HEK293T (cell line): ENCODE results near the gene MIPOL1.

Experiments used
- CTCF ChIA-PET: fragments of 350-600 bp; formaldehyde crosslinking; extraction: SDS; loops from one replicate; lab custom pipeline; 2021; ENCODE audit warnings: antibody characterized with exemption, inconsistent platforms; lab: Yijun Ruan, JAX
- POLR2A ChIA-PET: fragments of 350-600 bp; formaldehyde crosslinking; extraction: SDS; loops from one replicate; lab custom pipeline; 2020; ENCODE audit warnings: antibody characterized with exemption, inconsistent platforms; lab: Yijun Ruan, JAX
- DNase-seq: peaks from one replicate; pipeline ENCODE4 v3.0.0; 2012; ENCODE audit warnings: mixed read lengths; ENCODE audit errors: extremely low spot score
- ARNT ChIP-seq: fragments of 450-650 bp; IDR thresholded peaks from 2 replicates; pipeline ENCODE4 v1.6.1; 2017; ENCODE audit warnings: mild to moderate bottlenecking
- BHLHE40 ChIP-seq: fragments of 450-650 bp; IDR thresholded peaks from 2 replicates; pipeline ENCODE4 v1.6.1; 2016; ENCODE audit warnings: mild to moderate bottlenecking, moderate library complexity, borderline replicate concordance
- CTBP1 ChIP-seq: fragments of 450-650 bp; IDR thresholded peaks from 2 replicates; pipeline ENCODE4 v1.6.1; 2016; ENCODE audit warnings: borderline replicate concordance
- ELF4 ChIP-seq: fragments of 450-650 bp; IDR thresholded peaks from 2 replicates; pipeline ENCODE4 v1.6.1; 2017; ENCODE audit warnings: antibody characterized with exemption
- FOXA1 ChIP-seq: fragments of 450-650 bp; IDR thresholded peaks from 2 replicates; pipeline ENCODE4 v1.6.1; 2016; ENCODE audit warnings: mild to moderate bottlenecking
- FOXK2 ChIP-seq: fragments of 450-650 bp; IDR thresholded peaks from 2 replicates; pipeline ENCODE4 v1.6.1; 2016; ENCODE audit warnings: mild to moderate bottlenecking
- FOXM1 ChIP-seq: fragments of 450-650 bp; IDR thresholded peaks from 2 replicates; pipeline ENCODE4 v1.6.1; 2017; ENCODE audit warnings: mild to moderate bottlenecking, borderline replicate concordance
- HDGF ChIP-seq: fragments of 450-650 bp; IDR thresholded peaks from 2 replicates; pipeline ENCODE4 v1.6.1; 2017; ENCODE audit warnings: antibody characterized with exemption, borderline replicate concordance
- LEF1 ChIP-seq: fragments of 450-650 bp; IDR thresholded peaks from 2 replicates; pipeline ENCODE4 v1.6.1; 2017; ENCODE audit warnings: mild to moderate bottlenecking, borderline replicate concordance
- NFRKB ChIP-seq: fragments of 450-650 bp; IDR thresholded peaks from 2 replicates; pipeline ENCODE4 v1.6.1; 2016; ENCODE audit warnings: mild to moderate bottlenecking, moderate library complexity
- SP1 ChIP-seq: fragments of 450-650 bp; IDR thresholded peaks from 2 replicates; pipeline ENCODE4 v1.6.1; 2017
- SUZ12 ChIP-seq: fragments of 450-650 bp; IDR thresholded peaks from 2 replicates; pipeline ENCODE4 v1.6.1; 2016; ENCODE audit warnings: mild to moderate bottlenecking
- TARDBP ChIP-seq: fragments of 450-650 bp; IDR thresholded peaks from 2 replicates; pipeline ENCODE4 v1.6.1; 2016
- ZNF384 ChIP-seq: fragments of 450-650 bp; IDR thresholded peaks from 2 replicates; pipeline ENCODE4 v1.6.1; 2016
- TF ChIP-seq, protein P1 (sequence below): fragments of 450-650 bp; IDR thresholded peaks from 2 replicates; pipeline ENCODE4 v1.6.1; 2016

MIPOL1 gene

DNA sequence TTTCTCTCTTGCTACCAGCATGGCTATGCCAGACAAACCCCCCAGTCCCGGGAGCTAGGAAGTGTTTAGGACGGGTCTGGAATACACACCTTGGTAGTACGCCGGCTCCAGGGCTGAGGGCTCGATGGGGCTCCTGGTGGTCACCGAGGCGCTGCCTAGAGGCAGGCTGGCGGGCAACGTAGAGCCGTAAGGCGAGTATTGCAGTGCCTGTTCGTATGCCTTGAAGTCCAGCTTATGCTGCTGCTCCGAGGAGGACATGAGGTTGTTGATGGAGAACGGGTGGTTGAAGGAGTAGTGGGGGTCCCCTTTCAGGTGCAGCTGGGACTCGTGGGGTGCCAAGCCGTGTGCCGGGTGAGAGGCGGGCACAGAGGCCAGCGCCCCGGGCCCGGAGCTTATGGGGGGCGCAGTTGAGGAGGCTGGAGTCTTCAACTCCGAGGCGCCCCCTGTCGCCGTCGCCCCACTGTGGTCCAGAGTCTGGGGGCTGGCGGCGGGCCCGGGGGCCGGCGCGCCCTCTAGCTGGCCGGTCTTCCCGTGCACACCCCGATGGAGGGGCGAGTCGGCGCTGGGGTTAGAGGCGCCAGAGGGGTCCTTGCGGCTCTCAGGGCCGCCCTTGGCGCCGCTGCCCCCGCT is 393.7 kb downstream of the MIPOL1 start:
- ChIA-PET CTCF (interaction anchor here (0.8 kb wide), 1 partner anchor 669 kb away, joined by 3 read pairs; no protein-coding TSS in a partner anchor), POLR2A (no interaction called here)
- no peak for DNase-seq
- no peak for TF ChIP-seq LEF1
- TF ChIP-seq SUZ12, result no peak
- no peak for TF ChIP-seq ELF4
- no peak for TF ChIP-seq NFRKB
- no peak for TF ChIP-seq BHLHE40
- TF ChIP-seq CTBP1, result no peak
- TF ChIP-seq FOXK2, result no peak

DNA sequence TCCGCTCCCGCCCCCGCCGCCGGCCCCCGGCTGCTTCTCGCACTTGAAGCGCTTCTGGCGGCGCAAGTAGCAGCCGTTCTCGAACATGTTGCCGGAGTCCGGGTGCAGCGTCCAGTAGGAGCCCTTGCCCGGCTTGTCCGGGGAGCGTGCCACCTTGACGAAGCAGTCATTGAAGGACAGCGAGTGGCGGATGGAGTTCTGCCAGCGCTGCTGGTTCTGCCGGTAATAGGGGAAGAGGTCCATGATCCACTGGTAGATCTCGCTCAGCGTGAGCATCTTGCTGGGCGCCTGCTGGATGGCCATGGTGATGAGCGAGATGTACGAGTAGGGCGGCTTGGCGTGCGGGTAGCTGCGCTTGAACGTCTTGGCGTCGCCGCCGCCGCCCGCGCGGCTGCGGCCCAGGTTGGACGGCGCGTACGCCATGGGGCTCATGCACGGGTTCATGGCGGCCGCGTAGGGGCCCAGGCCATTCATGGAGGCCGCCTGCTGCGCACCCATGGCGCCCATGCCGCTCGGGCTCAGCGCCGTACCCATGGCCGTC is 394.3 kb downstream of the MIPOL1 start:
- ChIA-PET CTCF (interaction anchor here (0.8 kb wide), 1 partner anchor 670 kb away, joined by 3 read pairs; no protein-coding TSS in a partner anchor), POLR2A (no interaction called here)
- no peak for TF ChIP-seq SUZ12
- TF ChIP-seq LEF1, result no peak
- TF ChIP-seq ARNT, result no peak
- no peak for TF ChIP-seq FOXA1
- no peak for TF ChIP-seq FOXK2
- TF ChIP-seq BHLHE40, result no peak
- no peak for TF ChIP-seq NFRKB
- TF ChIP-seq TARDBP, result no peak
- TF ChIP-seq ZNF384, result no peak
- no peak for DNase-seq

DNA sequence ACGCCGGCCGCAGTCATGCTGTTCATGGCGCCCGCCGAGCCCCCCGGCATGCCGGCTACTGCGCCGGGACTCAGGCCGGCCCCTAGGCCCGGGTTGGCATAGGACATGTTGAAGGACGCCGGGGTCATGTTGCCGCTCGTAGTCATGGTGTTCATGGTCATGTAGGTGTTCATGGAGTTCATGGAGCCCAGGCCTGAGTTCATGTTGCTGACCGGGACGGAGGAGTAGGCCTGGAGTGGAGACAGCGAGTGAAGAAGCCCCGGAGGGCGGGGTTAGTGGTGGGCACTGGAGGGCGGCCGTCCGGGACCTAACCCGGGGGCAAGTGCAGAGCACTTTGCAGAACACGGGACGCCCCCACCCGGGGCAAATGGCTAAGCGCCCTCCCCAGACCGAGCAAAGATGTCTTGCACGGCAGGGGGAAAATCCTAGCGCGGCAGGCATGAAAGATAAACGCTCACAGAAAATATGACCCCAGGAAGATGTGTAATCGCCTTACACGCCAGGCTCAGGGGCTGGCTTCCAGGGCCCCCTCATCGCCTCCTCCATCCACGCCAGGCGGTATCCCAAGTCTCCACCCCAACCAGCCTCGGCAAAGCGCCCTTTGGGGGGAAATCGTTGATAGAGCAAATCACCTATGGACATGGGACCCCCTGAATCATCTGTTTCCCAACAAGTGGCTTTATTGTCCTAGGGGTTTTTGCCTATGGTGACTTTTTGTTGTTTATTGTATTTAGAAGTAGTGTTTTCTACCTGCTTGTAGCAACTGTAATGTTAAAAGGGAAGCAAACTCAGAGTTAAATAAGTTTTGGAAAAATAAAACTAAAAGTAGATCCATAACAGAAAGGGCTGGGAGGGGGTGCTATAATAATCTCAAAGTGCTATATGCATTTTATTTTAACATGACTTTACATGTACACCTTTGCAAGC is 395.0 kb downstream of the MIPOL1 start:
- DNase-seq, result no peak
- ChIA-PET POLR2A (no interaction called here), CTCF (interaction anchor here (0.7 to 1.3 kb wide), 5 partner anchors 7 to 670 kb away, joined by 3 to 5 read pairs (median 4); no protein-coding TSS in a partner anchor)
- no peak for TF ChIP-seq LEF1
- TF ChIP-seq TARDBP, result no peak
- no peak for TF ChIP-seq NFRKB
- TF ChIP-seq ARNT, result no peak
- no peak for TF ChIP-seq ELF4
- no peak for TF ChIP-seq ZNF384
- TF ChIP-seq SP1, result no peak
- TF ChIP-seq BHLHE40, result no peak
- TF ChIP-seq, protein P1, sequence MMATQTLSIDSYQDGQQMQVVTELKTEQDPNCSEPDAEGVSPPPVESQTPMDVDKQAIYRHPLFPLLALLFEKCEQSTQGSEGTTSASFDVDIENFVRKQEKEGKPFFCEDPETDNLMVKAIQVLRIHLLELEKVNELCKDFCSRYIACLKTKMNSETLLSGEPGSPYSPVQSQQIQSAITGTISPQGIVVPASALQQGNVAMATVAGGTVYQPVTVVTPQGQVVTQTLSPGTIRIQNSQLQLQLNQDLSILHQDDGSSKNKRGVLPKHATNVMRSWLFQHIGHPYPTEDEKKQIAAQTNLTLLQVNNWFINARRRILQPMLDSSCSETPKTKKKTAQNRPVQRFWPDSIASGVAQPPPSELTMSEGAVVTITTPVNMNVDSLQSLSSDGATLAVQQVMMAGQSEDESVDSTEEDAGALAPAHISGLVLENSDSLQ, result no peak
- TF ChIP-seq SUZ12, result no peak
- no peak for TF ChIP-seq CTBP1

DNA sequence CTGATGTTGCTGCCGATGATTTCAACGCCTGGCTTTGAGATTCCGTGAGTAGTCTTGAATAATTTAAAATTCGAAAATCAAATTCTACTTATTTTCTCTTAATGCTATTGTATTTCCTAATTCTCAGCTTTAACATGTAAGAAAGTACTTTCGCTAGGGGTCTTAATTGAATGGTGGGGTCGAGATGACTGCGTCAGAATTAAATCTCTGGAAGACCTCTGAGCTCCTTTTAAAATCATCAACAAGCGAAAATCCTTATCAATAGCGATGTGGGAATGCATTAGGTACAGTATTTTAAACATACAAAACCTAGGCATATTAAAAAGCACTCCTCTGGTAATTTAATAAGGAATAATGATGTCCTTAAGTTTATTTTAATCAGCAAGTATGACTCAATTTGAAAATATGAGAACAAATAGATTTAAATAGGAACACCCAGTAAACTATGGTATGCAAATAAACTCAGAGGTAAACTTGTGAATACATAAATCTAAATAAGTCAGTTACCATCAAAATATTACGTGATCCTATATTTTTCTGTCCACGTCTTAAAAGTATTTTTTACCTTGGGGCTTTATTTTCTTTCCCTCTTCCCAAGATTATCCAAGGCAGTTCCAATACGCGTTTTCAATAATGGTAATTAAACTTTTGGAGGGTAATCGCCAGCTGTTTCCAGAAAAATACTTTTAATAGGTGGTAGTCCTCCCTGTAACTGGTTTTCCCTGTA is 395.9 kb downstream of the MIPOL1 start:
- CTCF ChIA-PET, result interaction anchor here (0.7 to 1.3 kb wide), 4 partner anchors 8 to 340 kb away, joined by 3 to 5 read pairs (median 4); no protein-coding TSS in a partner anchor
- POLR2A ChIA-PET, result no interaction called here

DNA sequence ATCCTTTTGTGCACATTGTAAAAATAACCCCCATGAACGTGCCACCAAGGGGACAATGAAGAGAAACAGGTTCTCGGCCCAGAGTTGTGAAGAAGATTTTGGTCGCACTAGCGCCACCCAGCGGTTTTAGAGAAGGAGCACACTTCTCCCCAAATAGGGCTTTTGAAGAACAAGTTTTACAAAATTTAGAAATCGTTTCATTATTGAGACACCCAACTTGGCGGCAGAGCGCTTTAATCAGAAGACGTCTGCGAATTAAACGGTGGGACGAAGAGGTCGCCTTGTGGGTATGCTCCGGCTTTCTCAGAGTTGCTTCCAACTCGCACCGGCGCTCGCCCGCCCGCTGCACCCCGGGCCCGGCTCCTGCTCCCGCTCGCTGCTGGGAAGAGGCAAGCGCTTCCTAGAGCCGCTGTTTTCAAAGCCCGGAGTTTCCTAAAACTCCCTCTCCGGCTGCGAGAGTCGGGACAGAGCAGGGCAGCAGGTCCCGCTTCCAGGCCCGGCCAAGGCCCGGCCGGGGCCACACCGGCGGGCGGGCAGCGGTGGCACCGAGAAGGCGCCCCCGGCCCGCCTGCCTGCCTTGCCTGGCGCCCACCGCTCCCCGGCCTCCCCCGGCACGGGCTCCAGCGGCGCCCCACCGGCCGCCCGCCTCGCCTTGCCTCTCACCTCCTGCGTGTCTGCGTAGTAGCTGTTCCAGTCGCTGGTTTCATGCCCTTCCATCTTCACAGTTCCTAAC is 396.7 kb downstream of the MIPOL1 start:
- TF ChIP-seq ARNT, result no peak
- TF ChIP-seq, protein P1, result no peak
- TF ChIP-seq ELF4, result no peak
- no peak for TF ChIP-seq SP1
- TF ChIP-seq NFRKB, result no peak
- no peak for TF ChIP-seq LEF1
- 0 out of 2 replicates have a peak, but pooled peaks have one; percentile 3 for TF ChIP-seq FOXM1
- ChIA-PET CTCF (interaction anchor here (0.5 to 1.3 kb wide), 3 partner anchors 9 to 340 kb away, joined by 3 to 5 read pairs (median 4); no protein-coding TSS in a partner anchor), POLR2A (interaction anchor here (0.9 kb wide), 1 partner anchor 18 kb away, joined by 4 read pairs; no protein-coding TSS in a partner anchor)
- peak; percentile 58 for DNase-seq

More for the DNA sequence above, 395.9 kb downstream of the MIPOL1 start:
- TF ChIP-seq NFRKB (no peak), BHLHE40 (no peak), SUZ12 (no peak), HDGF (no peak)
- no peak for DNase-seq
